SH-SY5Y (cell line): ENCODE results near the gene PRR22.

Source experiments
- GATA2 ChIP-seq: IDR thresholded peaks from 2 replicates; pipeline ENCODE4 v1.6.1; 2011; ENCODE audit warnings: mild to moderate bottlenecking, low read depth, low read length
- GATA3 ChIP-seq: IDR thresholded peaks from 2 replicates; pipeline ENCODE4 v1.6.1; 2011; ENCODE audit warnings: low read depth, mild to moderate bottlenecking, low read length, moderate library complexity

- TF ChIP-seq GATA3 = no peak
- TF ChIP-seq GATA2 = no peak
Observed at GRCh38 chr19:5808120-5808816, 23.7 kb upstream of the PRR22 start.
